SU-DHL-6 (cell line): ENCODE data around the gene YIPF5.

Source experiments
- H2AFZ ChIP-seq: fragments of 200-600 bp; sonication (generic); 2 replicates; pipeline ENCODE4 v1.6.1; 2014; ENCODE audit warnings: low read depth, mild to moderate bottlenecking, moderate library complexity, mixed read lengths, antibody characterized with exemption, low read length; ENCODE audit not compliant: severe bottlenecking
- H3F3A ChIP-seq: fragments of 200-600 bp; shearing (Covaris generic); 2 replicates; pipeline ENCODE4 v1.6.0; 2016; ENCODE audit warnings: antibody characterized with exemption, mild to moderate bottlenecking; ENCODE audit not compliant: insufficient read depth
- H3K27ac ChIP-seq: fragments of 200-600 bp; sonication (generic); 2 replicates; pipeline ENCODE4 v1.5.1; 2016; ENCODE audit warnings: low read depth, mild to moderate bottlenecking, low read length, moderate library complexity, mixed read lengths
- H3K27me3 ChIP-seq: fragments of 200-600 bp; sonication (generic), shearing (Covaris generic); 2 replicates; pipeline ENCODE4 v1.6.0; 2014; ENCODE audit warnings: mild to moderate bottlenecking, low read length
- H3K36me3 ChIP-seq: fragments of 200-600 bp; sonication (generic); 2 replicates; pipeline ENCODE4 v1.6.1; 2014; ENCODE audit warnings: mild to moderate bottlenecking, low read length, mixed read lengths
- H3K4me2 ChIP-seq: fragments of 300-600, 200-600 bp; shearing (Covaris generic), sonication (generic); 2 replicates; pipeline ENCODE4 v1.6.0; 2014; ENCODE audit warnings: low read length, low read depth, mild to moderate bottlenecking; ENCODE audit not compliant: poor library complexity, severe bottlenecking
- H3K4me3 ChIP-seq: fragments of 200-600 bp; sonication (generic); 2 replicates; pipeline ENCODE4 v1.5.1; 2014; ENCODE audit warnings: antibody characterized with exemption, low read length, mild to moderate bottlenecking, mixed read lengths; ENCODE audit not compliant: insufficient read depth, poor library complexity, severe bottlenecking
- H3K79me2 ChIP-seq: fragments of 200-600 bp; sonication (generic); 2 replicates; pipeline ENCODE4 v1.6.1; 2014; ENCODE audit warnings: mild to moderate bottlenecking, low read length, moderate library complexity; ENCODE audit not compliant: insufficient read depth
- H3K9ac ChIP-seq: fragments of 200-600 bp; sonication (generic); 2 replicates; pipeline ENCODE4 v1.7.0; 2014; ENCODE audit warnings: mild to moderate bottlenecking, low read length
- H3K9me2 ChIP-seq: fragments of 200-600 bp; sonication (generic); replicated peaks from 2 replicates; pipeline ENCODE4 v1.6.1; 2014; ENCODE audit warnings: low read length; ENCODE audit not compliant: insufficient read depth
- H3K9me3 ChIP-seq: fragments of 200-600 bp; sonication (generic); 2 replicates; pipeline ENCODE4 v1.6.1; 2014; ENCODE audit warnings: low read length, mixed read lengths; ENCODE audit not compliant: insufficient read depth
- H4K20me1 ChIP-seq: fragments of 200-600 bp; sonication (generic); 2 replicates; pipeline ENCODE4 v1.6.1; 2014; ENCODE audit warnings: low read depth, mild to moderate bottlenecking, antibody characterized with exemption, low read length, moderate library complexity, mixed read lengths
- EZH2phosphoT487 ChIP-seq: fragments of 200-600 bp; sonication (generic), shearing (Covaris generic); conservative IDR thresholded peaks from 2 replicates; pipeline ENCODE4 v1.6.1; 2018; ENCODE audit warnings: mild to moderate bottlenecking, antibody characterized with exemption, low read length, moderate library complexity, mixed read lengths
- TF ChIP-seq, protein P1 (sequence below): fragments of 200-600 bp; sonication (generic); IDR thresholded peaks from one replicate; pipeline ENCODE4 v1.5.1; 2017; ENCODE audit warnings: antibody characterized with exemption, mild to moderate bottlenecking, low read length, moderate library complexity; ENCODE audit not compliant: insufficient read depth, poor library complexity, severe bottlenecking

Gene YIPF5

DNA sequence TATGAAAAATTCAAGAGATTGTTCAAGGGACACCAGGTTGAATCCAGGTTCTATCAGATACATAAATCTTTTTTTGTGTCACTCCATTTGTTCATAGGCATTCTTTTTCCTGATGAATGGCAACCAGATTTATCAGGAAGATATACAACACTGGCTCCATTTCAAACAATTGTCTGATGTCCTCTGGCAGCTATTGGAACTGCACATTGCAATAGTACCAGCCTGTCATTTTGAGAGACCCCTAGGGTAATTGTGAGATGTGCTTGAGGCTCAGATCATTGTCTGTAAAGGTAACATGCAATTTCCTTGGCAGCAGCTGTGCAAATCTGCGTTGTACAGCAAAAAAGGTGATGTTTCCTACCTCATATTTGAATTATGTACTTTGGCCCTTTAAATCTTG is 26.2 kb upstream of the YIPF5 start:
- Histone ChIP-seq H3K79me2 (no peaks in the 10 kb centered on the region), H3F3A (0 out of 2 replicates have a peak, but pooled peaks cover under 1% of the 10 kb centered on the region)

DNA sequence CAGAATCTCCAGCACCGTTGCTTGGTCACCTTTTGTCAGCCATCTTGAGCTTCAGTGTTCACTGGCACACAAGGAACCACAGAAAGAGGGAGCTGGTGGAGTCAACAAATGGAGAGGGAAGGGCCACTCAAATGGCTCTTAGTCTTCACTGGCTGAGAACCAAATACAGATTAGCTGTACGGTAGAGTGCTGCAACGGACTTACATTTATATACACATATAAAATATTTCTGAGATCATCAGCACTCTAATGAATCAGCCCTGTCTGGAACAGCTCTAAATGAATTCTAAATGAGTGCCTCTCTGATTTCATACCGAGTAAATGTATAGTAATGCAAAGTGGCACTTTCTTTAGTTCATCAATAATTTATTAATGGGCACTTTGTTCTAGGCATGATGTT is 25.0 kb upstream of the YIPF5 start:
- Histone ChIP-seq H3K27me3 (no peaks in the 10 kb centered on the region), H3K4me3 (no peak overlapping the region), H3K79me2 (no peaks in the 10 kb centered on the region), H3K9ac (no peak overlapping the region), H3K9me2 (no peaks in the 10 kb centered on the region), H4K20me1 (no peaks in the 10 kb centered on the region), H3K27ac (no peak overlapping the region), H3K4me2 (no peak overlapping the region), H3K9me3 (no peaks in the 10 kb centered on the region), H3K36me3 (no peaks in the 10 kb centered on the region), H3F3A (peaks cover 12% of the 10 kb centered on the region), H2AFZ (no peak overlapping the region)
- no peak for TF ChIP-seq EZH2phosphoT487
- TF ChIP-seq, protein P1, sequence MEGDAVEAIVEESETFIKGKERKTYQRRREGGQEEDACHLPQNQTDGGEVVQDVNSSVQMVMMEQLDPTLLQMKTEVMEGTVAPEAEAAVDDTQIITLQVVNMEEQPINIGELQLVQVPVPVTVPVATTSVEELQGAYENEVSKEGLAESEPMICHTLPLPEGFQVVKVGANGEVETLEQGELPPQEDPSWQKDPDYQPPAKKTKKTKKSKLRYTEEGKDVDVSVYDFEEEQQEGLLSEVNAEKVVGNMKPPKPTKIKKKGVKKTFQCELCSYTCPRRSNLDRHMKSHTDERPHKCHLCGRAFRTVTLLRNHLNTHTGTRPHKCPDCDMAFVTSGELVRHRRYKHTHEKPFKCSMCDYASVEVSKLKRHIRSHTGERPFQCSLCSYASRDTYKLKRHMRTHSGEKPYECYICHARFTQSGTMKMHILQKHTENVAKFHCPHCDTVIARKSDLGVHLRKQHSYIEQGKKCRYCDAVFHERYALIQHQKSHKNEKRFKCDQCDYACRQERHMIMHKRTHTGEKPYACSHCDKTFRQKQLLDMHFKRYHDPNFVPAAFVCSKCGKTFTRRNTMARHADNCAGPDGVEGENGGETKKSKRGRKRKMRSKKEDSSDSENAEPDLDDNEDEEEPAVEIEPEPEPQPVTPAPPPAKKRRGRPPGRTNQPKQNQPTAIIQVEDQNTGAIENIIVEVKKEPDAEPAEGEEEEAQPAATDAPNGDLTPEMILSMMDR: no peak

More for the DNA sequence above, 26.2 kb upstream of the YIPF5 start:
- H4K20me1 ChIP-seq: no peaks in the 10 kb centered on the region
- no peaks in the 10 kb centered on the region for H3K36me3 ChIP-seq
- H3K27me3 ChIP-seq: no peaks in the 10 kb centered on the region
- H2AFZ ChIP-seq: no peak overlapping the region
- no peaks in the 10 kb centered on the region for H3K9me3 ChIP-seq
- no peak overlapping the region for H3K4me3 ChIP-seq
- no peak overlapping the region for H3K27ac ChIP-seq
- H3K9me2 ChIP-seq: no peaks in the 10 kb centered on the region
- TF ChIP-seq, protein P1: no peak
- no peak for TF ChIP-seq EZH2phosphoT487
- no peak overlapping the region for H3K9ac ChIP-seq
- H3K4me2 ChIP-seq: no peak overlapping the region

DNA sequence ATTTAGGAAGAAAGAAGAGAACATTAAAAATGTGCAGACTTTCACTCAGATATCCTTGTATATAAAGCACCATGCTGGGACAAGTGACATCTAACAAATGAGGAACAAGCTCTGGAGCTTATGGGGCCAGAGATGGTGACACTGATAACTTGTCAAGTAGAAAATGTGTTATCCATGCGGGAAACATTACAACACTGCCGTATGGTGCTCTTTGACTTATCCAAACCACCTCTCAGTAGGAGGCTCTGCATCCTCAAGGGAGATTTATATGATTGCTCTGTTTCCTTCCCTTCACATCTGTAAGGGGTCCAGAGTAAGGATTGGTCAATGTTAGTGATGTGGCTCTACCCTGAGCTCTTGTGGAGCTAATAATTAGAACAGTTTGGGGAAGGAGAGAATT is 23.7 kb upstream of the YIPF5 start:
- Histone ChIP-seq H4K20me1 (no peaks in the 10 kb centered on the region), H3K79me2 (no peaks in the 10 kb centered on the region), H3K27me3 (no peaks in the 10 kb centered on the region), H3K9me3 (no peaks in the 10 kb centered on the region), H3K4me2 (no peak overlapping the region), H3K9ac (no peak overlapping the region), H3F3A (peaks cover 24% of the 10 kb centered on the region), H3K27ac (no peak overlapping the region), H2AFZ (no peak overlapping the region), H3K9me2 (no peaks in the 10 kb centered on the region), H3K4me3 (no peak overlapping the region), H3K36me3 (no peaks in the 10 kb centered on the region)
- TF ChIP-seq EZH2phosphoT487: no peak
- TF ChIP-seq, protein P1: no peak
